Central memory CD4-positive, alpha-beta T cell (primary cell): ENCODE data around the gene LILRB2.
"Not testable (repeated sequence)": the region's sequence is repeated elsewhere in the genome, so short reads cannot be mapped to it uniquely, and the experiment has no call there.

ENCODE experiments used
- DNase-seq: peaks from one replicate; pipeline ENCODE4 v3.0.0; 2022

The LILRB2 gene

DNA sequence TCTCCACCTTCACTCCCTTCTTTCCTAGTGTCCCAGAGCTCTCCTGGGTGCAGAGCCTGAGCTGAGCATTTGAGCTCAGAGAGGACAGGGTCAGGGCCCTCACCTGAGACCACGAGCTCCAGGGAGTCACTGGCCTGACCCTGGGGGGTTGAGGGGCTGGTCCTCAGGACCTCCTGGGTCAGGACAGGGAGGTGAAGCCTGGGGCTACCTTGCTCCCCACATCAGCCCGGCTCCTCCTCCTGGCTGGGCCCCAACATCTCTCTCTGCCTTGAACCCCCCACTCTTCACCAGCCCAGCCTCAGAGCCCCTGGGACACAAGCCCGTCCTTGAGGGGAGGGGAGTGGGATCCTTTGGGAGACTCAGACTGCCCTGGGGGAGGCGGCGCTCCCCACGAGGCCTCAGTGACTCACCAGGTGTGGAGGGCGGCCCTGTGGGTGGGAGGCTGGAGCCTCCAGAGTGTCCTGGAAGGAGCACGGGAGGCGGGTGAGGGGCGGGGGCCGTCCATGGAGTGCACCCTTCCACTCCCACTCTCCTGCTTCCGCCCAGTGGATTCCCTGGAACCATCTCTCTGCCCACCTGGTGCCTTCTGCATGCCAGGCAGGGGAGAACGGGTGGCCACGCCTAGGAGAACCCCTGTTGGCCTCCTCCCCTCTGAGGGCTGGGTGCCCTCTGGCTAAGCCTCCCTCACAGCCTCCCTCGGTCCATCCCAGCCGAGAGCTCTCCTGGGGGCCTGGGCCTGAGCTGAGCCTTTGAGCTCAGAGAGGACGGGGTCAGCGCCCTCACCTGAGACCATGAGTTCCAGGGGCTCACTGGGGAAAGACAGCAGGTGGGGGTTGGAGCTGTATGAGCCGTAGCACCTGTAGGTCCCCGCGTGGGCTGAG, 41.2 kb downstream of the LILRB2 start:
- not testable (repeated sequence) for DNase-seq

DNA sequence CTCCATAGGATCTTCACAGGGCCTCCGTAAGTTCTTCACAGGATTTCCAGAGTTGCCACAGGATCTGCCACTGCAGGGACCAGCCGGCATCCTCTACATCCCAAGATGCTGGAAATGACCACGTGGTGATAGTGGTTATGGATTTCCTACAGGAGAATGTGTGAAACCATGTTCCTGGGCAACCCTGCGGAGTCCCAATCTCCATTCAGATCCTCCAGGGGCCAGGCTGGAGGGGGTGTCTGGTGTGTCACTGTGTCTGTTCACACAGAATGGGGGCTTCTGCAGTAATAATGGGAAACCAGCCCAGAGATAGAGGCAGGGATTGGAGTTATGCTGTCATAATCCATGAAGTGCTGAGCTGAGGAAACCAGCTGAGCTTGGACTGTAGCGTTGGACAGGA, 47.0 kb downstream of the LILRB2 start:
- DNase-seq, result no peak

DNA sequence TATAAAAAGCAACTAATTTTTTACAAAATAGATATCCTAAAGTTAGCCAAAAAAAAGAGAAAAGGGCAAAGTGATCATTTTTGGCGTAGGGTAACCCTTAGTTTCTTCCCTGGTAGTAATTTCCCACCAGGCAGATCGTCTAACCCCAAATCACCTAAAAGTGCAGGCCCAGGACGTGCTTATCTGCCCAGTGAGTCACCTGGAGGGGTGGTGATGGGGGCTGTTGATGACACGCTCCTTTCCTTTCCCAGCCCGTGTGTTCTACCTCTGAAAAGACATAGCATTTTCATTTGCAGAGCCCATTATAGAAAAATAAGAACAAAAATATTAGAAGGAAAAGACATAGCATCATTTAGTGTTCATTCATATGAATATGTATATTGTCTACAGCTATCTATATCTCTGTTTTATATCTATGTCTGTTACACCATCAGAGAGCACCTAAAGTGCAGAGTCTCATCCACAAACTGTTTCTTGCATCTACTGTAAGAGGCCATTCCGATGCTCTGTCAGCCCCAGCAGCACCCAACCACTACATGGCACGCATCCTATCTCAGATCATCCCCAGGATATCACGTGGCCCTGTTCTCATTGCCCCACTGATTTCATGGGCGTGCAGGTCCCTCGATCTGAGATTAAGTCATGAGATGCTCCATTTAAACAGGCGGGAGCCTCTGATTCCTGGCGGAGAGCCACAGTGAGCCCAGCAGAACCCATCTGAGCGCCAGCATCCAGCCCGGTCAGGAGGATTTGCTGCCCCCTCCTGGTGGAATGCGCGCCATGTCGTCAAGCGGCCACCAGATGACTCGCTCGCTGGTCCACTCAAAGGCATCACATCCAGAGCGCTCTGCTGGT, 49.6 kb downstream of the LILRB2 start:
- peak; percentile 71 for DNase-seq

DNA sequence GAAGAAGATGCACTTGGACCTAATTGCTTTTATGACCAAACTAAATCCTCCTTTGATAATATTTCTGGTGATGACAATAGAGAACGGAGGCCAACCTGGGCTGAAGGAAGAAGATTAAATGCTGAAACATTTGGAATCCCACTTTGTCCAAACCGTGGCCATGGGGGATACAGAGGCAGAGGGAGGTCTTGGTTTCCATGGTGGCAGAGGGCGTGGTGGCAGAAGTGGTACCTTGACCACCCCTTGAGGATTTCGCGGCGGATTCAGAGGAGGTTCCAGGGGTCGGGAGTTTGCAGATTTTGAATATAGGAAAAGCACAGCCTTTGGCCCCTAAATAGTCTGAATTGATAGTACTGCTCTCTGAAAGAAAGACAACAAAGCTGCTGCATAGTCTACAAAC, 50.9 kb downstream of the LILRB2 start:
- DNase-seq, result no peak

DNA sequence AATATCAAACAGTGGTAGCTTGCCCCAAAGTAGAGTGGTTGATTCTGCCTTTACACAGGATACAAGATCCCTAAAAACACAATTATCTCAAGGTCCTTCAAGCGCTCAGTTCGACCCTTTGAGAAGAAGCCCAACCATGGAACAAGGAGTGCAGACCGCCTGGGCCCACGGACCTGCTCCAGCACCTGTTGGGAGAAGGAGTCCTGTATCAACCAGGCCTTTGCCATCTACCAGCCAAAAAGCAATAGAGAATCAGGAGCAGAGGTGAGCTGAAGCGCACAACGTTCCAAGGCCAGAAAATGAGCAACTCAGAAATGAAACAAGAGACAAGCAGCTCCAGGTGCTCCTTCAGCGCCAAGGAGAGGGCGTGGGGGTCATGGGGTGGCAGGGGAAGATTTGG, 51.8 kb downstream of the LILRB2 start:
- DNase-seq, result no peak

DNA sequence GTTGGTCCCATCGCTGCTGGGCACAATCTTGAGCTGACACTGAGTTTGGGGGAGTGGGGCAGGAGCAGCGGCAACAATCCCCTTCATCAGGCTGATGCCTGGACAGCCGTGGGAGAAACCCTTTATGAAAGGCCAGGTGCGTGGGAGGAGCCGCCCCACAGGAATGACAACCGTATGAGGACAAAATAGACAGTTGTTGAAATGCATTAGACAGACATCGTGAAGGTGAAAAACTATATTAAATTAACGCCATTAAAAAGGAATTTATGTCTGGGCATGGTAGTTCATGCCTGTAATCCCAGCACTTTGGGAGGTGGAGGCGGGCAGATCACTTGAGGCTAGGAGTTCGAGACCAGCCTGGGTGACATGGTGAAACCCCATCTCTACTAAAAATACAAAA, 56.3 kb downstream of the LILRB2 start:
- not testable (repeated sequence) for DNase-seq

DNA sequence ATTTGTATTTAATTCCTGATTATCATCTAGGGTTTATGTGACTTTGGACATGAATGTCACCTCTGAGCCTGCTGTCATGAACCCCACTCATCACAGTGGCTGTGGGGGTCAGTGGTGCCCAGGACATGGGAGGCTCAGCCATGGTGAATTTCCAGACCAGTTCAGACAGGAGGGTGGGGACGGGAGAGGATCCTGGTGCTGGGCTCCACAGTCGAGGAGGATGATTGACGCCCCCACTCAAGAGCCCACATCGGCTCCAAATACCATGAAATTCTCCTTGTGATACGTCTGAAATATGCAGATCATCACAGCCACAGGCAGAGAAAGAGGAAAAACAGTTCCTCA, 57.0 kb downstream of the LILRB2 start:
- not testable (repeated sequence) for DNase-seq
